ENCODE results near the gene ANKRD30A.
"Not testable (repeated sequence)": the region's sequence is repeated elsewhere in the genome, so short reads cannot be mapped to it uniquely, and the experiment has no call there.

Gene ANKRD30A

GRCh38 chr10:37268266-37268665 lies 142.9 kb downstream of the ANKRD30A start:
- DNase-seq (ENCODE audit: low read depth, low spot score): no peak

- DNase-seq (ENCODE audit: low read depth, low spot score): no peak
Measured at GRCh38 chr10:37269554-37270256, 144.3 kb downstream of the ANKRD30A start.

GRCh38 chr10:37275216-37275777 lies 149.9 kb downstream of the ANKRD30A start:
- no peak for DNase-seq (ENCODE audit: low read depth, low spot score)

DNA sequence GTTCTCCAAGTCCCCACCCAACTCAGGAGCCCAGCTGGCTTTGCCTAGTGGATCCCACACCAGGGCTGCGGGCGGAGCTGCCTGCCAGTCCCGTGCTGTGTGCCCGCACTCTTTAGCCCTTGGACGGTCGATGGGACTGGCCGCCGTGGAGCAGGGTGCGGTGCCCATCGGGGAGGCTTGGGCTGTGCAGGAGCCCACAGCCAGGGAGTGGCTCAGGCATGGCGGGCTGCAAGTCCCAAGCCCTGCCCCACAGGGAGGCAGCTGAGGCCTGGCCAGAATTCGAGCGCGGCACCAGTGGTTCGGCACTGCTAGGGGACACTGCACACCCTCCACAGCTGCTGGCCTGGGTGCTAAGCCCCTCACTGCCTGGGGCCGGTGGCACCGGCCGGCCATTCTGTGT lies 159.7 kb downstream of the ANKRD30A start:
- DNase-seq (ENCODE audit: low read depth, low spot score): no peak

- no peak for DNase-seq (ENCODE audit: low read depth, low spot score)
Measured at GRCh38 chr10:37289833-37290464, 164.6 kb downstream of the ANKRD30A start.

GRCh38 chr10:37301271-37301670 lies 175.9 kb downstream of the ANKRD30A start:
- DNase-seq (ENCODE audit: low read depth, low spot score): no peak

GRCh38 chr10:37304036-37304435 lies 178.6 kb downstream of the ANKRD30A start:
- DNase-seq (ENCODE audit: low read depth, low spot score): no peak

DNA sequence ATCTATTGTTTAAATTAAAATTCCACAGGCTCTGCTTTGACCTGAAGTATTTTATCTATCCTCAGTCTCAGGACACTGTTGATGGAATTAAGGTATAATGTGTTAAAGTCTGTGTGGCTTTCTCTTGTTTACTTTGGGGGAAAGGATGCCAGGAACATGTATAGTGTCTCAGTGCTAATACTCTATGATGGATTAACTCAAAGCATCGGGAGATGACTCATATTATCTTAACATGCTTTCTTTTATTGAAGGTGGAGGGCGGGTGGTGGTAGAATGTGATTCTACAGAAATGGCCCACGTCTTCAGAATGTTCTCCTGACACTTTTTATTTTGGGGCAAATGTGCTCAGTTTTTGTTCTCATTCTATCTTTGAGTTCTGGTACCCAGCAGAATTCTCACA lies 189.0 kb downstream of the ANKRD30A start:
- DNase-seq (ENCODE audit: low read depth, low spot score): no peak

- DNase-seq (ENCODE audit: low read depth, low spot score): no peak
Measured at GRCh38 chr10:37314862-37315261, 189.5 kb downstream of the ANKRD30A start.

- DNase-seq (ENCODE audit: low read depth, low spot score): no peak
Measured at GRCh38 chr10:37344413-37344812, 219.0 kb downstream of the ANKRD30A start.

DNA sequence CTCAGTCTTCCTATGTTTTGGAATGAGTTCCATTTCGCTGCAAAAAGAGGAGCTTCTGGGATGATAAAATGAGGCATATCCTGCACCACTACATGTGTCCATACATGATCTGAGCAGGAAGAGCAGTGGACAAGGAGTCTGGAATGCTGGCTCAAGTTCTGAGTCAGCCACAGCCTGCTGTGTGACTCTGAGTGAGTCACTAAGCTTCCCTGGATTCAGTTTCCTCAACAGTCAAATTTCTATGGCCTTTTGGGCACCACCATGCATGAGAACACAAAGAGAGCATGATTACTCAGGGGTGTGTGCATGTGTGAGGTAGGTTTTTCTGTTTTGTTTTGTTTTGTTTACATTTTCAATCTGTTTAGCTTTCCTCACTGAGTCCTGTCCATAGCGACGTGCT lies 254.6 kb downstream of the ANKRD30A start:
- DNase-seq (ENCODE audit: low read depth, low spot score): no peak

- no peak for DNase-seq (ENCODE audit: low read depth, low spot score)
Measured at GRCh38 chr10:37381271-37381670, 255.9 kb downstream of the ANKRD30A start.

DNA sequence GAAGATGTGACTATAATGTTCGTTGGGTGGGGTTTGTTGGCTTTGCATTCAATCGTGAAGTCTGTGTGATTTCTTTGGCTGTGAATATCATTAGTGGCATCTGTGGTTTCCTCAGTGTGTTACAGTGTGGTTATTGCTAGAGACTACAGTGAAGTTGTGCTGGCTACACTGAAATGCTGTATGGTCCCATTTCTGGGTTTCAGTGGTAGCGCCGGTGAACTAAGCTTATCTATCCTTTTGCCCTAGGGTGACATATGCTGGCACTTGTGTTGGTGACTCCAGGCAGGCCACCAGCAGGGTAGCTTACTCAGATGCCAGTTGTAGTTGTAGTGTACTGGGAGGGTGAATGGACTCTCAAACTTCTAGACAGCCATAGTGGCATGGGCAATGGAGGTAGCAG lies 259.5 kb downstream of the ANKRD30A start:
- DNase-seq (ENCODE audit: low read depth, low spot score): no peak

DNA sequence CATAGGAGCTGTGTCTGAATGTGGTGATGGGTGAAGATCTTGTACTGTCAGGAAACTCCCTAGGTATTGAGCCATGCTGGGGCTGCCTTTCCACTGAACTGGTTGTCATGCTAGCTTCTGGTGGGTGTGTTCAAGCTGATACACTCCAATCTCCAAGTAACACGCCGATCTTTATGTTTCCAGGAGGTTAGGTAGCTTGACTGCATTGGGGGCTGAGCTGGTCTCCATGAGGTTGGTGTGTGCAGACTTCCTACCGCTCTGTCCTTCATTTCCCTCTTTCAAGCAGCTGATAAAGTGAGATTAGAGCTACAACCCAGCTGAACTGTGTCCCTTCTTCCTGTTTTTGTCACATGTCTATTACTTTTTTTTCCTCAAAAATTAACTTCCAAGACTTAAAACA lies 265.5 kb downstream of the ANKRD30A start:
- DNase-seq (ENCODE audit: low read depth, low spot score): no peak

DNA sequence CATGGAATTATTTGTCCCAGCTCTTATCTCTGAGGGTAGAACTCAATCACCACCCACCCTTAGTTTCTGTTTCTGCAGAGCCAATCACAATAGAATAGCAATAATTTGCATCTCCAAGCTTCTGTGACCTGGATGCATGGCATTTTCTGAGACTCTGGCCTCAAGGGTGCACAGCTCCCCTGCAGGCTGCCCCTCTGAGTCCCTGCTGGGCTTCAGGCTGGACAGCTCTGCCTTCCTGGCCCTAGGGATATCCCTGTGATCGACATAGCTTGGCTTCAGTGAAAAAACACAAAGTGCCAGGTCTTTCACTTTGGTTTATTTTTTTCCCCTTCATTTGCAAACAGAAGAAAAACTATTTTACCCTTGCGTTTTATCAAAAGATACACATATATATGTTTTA lies 275.4 kb downstream of the ANKRD30A start:
- DNase-seq (ENCODE audit: low read depth, low spot score): not testable (repeated sequence)

DNA sequence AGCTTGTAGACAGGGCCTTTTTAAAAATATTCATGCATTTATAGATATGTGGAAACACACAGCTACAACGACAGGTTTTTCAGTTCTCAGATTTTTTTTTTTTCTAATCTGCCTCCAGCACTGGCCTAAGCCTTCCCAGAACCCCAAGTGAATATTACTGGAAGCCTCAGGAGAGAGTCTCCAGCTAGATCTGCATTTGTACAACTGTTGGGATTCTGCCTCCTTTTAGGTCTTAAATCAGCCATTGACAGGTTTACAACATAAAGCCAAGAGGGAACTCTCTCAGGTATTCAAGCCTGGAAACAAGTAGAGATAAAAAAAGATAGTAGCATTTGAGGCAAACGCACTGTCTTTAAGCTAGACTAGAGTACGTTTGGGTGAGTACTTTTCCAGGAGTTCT lies 275.8 kb downstream of the ANKRD30A start:
- DNase-seq (ENCODE audit: low read depth, low spot score): no peak

DNA sequence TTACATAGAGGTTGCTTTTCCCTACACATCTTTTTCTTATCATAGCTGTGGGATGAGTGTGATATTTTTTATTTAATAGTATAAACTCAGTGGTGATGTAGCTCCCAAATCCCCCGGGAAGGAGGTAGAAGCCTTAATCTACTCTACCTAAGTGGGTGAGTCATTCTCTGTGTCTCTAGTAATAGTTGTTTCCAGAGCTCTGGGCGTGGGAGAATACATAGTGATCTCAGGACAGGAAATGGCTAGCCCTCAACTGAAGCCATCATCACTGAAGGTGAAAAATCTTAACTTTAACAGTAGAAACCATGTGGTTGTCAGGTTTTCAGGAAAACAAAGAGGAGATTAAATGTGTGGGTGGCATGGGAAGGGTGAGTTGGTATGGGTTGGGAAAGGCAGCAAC lies 278.4 kb downstream of the ANKRD30A start:
- no peak for DNase-seq (ENCODE audit: low read depth, low spot score)

Data from activated CD4-positive, CD25-positive, alpha-beta regulatory T cell treated with anti-CD3 and anti-CD28 coated beads, Interleukin-2, amount 50 U/mL, for 16 hours (primary cell).